ENCODE data around the gene KHNYN.
"Not testable (repeated sequence)": the region's sequence is repeated elsewhere in the genome, so short reads cannot be mapped to it uniquely, and the experiment has no call there.

KHNYN gene

GRCh38 chr14:24465805-24466204 is 36.1 kb downstream of the KHNYN start:
- DNase-seq (ENCODE audit: low read depth in 3 of 3, low spot score in 1 of 3) = no peak

- not testable (repeated sequence) for DNase-seq (ENCODE audit: low read depth in 3 of 3, low spot score in 1 of 3)
Measured at GRCh38 chr14:24470450-24470849, 40.7 kb downstream of the KHNYN start.

- no peak for DNase-seq (ENCODE audit: low read depth in 3 of 3, low spot score in 1 of 3)
Measured at GRCh38 chr14:24473211-24473610, 43.5 kb downstream of the KHNYN start.

GRCh38 chr14:24475261-24475660 is 45.5 kb downstream of the KHNYN start:
- DNase-seq (ENCODE audit: low read depth in 3 of 3, low spot score in 1 of 3) = no peak

GRCh38 chr14:24479999-24480398 is 50.2 kb downstream of the KHNYN start:
- DNase-seq (ENCODE audit: low read depth in 3 of 3, low spot score in 1 of 3) = not testable (repeated sequence)

GRCh38 chr14:24481622-24482324 is 52.0 kb downstream of the KHNYN start:
- peak in 1 of 3 donors; percentile 34 for DNase-seq (ENCODE audit: low read depth in 3 of 3, low spot score in 1 of 3)

- DNase-seq (ENCODE audit: low read depth in 3 of 3, low spot score in 1 of 3) = not testable (repeated sequence)
Measured at GRCh38 chr14:24482699-24483303, 53.0 kb downstream of the KHNYN start.

GRCh38 chr14:24483604-24484252 is 54.0 kb downstream of the KHNYN start:
- DNase-seq (ENCODE audit: low read depth in 3 of 3, low spot score in 1 of 3) = no peak

All from stimulated activated CD4-positive, alpha-beta T cell treated with anti-CD3 and anti-CD28 coated beads, TNF-alpha, amount 100 ng/mL, for 1 hour (primary cell).